ENCODE measurements around the gene GPR146.

The GPR146 gene

GRCh38 chr7:1092806-1093501, 48.6 kb downstream of the GPR146 start:
- DNase-seq (ENCODE audit: low read depth, low spot score) = no peak

DNA sequence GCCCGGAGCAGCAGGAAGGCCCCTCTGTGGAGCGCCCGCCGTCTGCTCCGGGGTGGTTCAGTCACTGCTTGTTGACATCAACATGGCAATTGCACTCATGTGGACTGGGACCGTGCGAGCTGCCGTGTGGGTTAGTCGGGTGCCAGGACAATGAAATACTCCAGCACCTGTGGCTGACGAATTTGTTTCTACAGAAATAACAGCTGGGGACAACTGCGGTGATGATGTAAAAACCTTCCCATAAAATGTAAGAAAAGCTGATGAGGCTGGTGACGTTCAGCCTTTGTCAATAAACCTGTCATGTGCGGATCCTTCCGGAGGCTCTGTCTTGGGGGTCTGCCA, 49.1 kb downstream of the GPR146 start:
- no peak for DNase-seq (ENCODE audit: low read depth, low spot score)

- no peak for DNase-seq (ENCODE audit: low read depth, low spot score)
These were observed 49.7 kb downstream of the GPR146 start for GRCh38 chr7:1093916-1094508.

DNA sequence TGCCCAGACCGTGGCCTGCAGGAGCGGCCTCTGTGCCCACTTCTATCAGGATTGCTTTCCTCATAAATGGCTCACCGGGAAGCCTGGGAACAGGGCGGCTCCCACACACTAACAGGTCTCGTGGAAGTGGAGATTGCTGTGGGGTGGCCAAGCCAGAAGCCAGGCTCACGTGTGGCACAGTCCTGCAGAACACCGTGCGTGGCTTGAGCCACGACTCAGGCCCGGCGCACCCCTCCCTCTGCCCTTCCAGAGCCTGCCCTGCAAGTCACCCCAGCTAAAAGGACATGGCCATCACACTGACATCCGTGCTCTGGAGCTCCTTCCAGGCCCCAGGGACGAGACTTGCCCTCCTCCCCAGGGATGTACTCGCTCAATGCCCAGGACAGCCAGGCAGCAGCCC, 50.5 kb downstream of the GPR146 start:
- DNase-seq (ENCODE audit: low read depth, low spot score) = no peak

DNA sequence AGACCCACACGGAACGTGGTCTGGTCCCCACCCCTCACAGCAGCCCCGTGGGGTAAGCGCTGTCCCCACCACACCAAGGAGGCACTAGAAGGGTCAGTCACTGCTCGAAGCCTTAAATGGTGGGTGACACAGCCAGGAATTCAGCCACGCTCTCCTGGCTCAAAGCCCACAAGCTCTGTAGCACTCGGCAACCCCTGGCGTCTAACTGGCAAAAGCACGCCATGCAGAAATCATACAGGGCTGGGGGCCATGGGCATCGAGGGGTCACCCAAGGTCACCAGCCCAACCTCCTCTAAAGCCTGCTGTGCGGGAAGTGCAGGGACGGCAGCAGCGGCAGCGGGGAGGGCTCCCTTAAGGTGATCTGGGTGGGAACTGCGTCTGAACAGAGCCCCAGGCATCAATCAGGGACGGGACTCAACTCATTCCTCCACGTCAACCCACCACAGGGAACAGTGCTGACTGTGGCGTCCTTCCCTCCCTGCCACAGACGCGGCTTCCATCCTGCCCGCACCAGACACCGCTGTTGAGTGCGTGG, 51.3 kb downstream of the GPR146 start:
- DNase-seq (ENCODE audit: low read depth, low spot score) = no peak

DNA sequence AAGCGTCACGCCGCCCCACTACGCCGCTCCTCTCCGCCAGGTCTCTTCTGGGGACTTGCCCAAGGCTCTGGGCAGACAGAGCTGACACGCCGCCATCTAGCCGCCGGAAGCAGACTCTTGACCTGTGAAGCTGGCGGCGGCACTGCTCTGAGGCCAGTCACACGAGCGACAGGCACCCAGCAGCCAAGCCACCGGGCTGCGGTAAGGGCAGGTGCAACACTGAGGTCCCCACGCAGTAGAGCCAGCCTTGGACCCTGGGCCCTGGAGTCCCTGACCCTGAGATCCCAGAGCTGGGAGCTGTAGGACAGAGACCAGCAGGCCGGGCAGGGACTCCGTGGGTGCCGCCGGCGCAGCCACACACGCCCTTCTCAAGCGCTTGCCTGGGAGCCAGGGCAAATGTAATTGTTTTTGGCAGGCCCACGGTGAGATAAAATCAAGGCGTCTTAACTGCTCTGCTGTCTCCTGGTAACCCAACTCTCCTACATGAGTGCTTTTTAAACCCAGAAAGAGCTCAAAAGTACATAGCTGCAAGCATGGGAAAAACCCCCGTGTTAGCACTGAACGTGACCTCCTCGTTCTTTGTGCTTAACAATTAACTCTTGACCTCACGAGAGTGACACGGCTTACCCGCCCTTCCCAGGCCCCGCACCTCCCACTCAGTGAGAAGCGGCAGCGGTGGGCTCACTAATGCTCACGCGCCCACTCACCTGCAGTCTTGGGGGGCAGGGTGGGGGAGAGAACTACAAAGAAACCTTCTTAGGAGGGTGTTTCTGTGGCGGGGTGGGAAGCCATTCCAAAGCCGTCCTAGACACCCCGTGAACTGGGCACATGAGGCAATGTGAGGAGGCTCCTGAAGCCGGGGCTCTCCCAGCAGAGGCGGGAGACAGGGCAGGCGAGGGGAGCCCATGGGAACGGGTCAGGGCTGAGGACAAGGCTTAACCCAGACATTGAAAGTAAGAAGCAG, 52.1 kb downstream of the GPR146 start:
- no peak for DNase-seq (ENCODE audit: low read depth, low spot score)

DNA sequence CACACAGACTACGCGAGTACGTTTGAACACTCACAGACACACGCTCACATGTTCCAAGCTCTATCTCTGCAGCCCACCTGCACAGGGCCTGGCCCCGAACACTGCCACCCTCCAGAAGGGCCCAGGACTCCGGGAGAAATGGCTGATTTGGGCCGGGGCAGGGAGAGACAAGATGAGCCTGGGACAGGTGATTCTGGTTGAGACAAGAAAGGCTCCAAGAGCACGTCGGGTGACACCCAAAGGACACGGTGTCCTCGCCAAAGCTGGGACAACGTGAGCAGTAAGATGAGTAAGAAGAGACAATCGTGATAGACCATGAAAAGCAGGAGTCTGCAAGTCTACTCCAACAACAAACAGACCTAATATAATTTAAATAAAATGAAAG, 52.8 kb downstream of the GPR146 start:
- no peak for DNase-seq (ENCODE audit: low read depth, low spot score)

GRCh38 chr7:1098243-1099153, 54.2 kb downstream of the GPR146 start:
- DNase-seq (ENCODE audit: low read depth, low spot score) = no peak

DNA sequence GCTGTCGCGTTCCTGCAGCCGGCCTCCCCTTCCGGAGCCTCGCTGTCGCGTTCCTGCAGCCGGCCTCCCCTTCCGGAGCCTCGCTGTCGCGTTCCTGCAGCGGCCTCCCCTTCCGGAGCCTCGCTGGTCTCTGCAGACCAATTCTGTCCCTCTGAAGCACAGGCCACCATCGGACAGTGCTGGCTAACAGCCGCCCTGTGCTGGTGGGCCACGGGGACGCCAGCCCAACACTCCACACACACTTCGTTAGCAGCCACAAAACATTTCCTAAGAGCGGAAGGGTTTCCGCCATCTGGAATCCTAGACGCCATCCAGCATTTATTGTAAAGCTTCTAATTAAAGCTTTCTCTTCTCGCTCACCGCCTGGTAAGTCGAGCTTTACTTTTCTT, 54.8 kb downstream of the GPR146 start:
- no peak for DNase-seq (ENCODE audit: low read depth, low spot score)

DNA sequence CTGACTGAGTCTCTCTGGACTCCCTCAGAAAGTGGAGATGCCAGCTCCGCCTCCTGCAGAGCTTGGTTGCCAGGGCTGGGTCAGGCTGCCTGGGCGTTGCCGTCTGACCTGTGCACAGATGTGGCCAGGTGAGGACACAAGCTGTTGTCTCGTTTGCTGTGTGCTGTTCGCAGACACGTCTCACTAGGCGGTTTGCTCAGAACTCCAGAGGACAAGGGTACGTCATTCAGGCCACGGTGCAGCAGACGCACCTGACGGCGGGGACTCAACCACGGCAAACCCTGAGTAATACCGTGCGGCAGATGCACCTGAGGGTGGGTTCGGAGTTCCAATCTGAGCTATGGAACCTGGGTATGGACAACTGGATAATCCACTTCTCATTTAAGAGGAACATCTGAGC, 55.3 kb downstream of the GPR146 start:
- no peak for DNase-seq (ENCODE audit: low read depth, low spot score)

DNA sequence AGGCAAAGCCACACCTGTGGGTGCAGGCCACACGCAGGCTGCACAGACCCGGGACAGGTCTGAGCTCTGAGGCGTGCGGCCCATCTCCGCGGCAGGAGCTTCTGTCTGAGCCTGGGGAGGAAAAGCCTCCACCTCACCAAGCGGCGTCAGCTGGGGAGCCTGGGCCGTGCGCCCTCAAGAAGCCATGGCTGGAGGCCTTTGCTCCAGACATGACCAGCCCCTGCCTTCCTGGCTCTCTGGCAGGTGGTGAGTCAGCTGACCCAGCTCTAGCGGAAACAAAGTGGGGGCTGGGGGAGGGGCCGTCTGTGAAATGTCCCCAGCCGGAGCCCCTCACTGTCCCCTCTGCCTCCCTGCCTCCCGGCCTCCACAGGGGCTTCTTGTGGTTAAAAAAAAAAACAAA, 56.0 kb downstream of the GPR146 start:
- DNase-seq (ENCODE audit: low read depth, low spot score) = no peak

- DNase-seq (ENCODE audit: low read depth, low spot score) = no peak
These were observed 56.7 kb downstream of the GPR146 start for GRCh38 chr7:1100834-1101562.

DNA sequence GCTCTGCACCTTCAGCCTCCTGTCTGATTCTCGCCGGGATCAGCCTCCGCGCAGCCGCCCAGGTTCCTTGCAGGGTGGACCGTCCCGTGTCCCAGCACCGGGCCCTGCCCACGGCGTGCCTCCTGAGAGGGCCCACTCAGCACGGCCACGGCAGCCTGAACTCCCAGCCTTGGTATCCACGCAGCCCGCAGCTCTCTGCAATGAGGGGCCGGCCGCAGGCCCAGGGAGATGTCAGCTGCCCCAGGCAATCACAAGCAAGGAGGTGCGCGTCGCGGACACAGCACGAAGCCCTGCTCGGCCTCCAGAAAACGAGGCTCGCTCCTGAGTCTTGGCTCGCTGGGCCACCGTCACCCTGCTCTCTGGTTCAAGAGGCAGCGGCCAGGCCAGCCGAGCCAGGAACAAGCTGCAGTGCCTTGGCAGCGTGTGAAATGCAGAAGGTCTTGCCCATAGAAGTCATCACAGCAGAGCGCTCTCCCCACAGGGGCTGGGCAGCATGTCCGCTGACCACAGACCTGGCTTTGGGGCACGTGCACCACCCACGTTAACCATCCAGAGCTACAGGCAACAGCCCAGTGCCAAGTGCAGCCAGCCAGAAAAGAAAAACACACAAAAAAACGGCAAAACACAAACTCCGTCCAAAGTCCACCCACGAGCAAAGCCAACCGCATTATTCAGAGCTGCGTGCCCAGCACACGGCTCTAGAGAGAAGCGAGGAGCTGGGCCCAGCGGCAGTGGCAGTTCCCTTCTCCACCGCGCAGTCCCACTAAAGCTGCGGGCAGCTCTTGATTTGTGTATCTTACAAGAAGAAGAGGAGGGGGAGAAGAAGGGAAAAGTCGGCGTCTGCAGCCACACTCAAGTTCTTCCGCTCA, 57.5 kb downstream of the GPR146 start:
- no peak for DNase-seq (ENCODE audit: low read depth, low spot score)

DNA sequence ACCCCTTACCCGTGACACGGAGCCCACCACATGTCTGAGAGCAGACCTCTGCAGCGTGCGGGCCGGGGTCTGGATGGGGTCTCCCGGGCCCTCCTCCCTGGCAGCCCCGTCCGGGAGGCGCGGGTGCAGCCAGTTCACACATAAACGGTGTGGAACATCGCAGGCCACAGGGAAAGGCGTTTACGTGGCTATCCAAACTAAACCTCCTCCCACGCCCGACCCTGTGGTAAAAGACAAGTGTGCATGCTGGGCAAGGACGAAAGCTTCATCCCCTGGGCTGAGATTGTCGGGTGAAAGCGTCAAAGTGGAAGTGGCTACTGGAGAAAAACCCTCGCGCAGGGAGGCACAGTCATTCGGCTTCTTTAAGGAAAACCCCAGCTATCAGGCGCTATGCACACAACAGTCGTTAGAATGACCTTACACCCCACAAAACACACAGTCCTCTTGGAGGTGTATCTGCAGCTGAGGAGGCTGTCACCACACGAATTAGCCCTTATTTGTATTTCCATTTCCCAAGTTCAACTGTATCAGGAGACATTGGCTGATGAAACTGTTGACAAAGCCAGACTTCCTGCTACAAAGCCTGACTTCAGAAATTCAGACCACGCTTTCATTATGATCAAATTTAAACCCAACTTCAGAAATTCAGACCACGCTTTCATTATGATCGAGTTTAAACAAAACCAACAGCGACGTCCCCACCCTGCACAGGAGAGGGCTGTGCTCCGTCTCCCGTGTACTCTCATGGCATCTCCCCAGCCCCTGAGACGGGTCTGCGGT, 58.9 kb downstream of the GPR146 start:
- no peak for DNase-seq (ENCODE audit: low read depth, low spot score)

GRCh38 chr7:1103789-1104515, 59.6 kb downstream of the GPR146 start:
- no peak for DNase-seq (ENCODE audit: low read depth, low spot score)

DNA sequence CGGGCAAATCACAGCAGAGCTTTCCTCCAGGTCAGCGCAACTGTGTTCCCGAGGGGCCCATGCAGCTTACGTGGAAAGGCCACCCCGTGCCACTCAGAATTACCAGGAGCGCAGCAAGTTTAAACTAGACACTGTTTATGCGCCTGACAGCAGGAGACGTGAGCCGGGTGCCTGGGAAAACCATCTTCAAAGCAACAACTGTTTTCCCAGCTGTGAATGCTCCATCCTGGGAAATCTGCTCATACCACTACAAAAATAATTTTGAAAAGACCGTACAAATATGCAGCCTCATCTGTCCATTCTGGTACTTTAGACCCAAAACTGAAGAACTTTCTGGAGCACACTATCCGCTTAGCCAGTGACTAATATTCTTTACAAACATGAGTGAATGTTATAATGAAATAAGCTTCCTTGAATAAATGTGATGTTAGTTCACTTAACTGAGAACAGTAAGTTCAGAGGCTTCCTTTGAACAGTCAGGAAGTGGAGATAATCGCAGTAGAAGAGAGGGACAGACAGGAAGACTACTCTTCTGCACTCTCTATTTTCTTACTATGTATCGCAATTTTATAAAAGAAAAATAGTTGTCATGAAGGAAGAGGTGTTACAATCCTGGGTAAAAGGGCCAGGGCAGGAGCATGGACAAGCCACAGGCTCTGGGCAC, 60.3 kb downstream of the GPR146 start:
- peak; percentile 89 for DNase-seq (ENCODE audit: low read depth, low spot score)

GRCh38 chr7:1105189-1105588, 60.8 kb downstream of the GPR146 start:
- no peak for DNase-seq (ENCODE audit: low read depth, low spot score)

All from brain pericyte (primary cell).